HPDE6-E6E7 (cell line): ENCODE measurements around the gene TOLLIP.

Source experiments
- DNase-seq: peaks from one replicate; pipeline ENCODE4 v3.0.0; 2011; ENCODE audit warnings: missing footprints; ENCODE audit errors: extremely low spot score

The TOLLIP gene

DNA sequence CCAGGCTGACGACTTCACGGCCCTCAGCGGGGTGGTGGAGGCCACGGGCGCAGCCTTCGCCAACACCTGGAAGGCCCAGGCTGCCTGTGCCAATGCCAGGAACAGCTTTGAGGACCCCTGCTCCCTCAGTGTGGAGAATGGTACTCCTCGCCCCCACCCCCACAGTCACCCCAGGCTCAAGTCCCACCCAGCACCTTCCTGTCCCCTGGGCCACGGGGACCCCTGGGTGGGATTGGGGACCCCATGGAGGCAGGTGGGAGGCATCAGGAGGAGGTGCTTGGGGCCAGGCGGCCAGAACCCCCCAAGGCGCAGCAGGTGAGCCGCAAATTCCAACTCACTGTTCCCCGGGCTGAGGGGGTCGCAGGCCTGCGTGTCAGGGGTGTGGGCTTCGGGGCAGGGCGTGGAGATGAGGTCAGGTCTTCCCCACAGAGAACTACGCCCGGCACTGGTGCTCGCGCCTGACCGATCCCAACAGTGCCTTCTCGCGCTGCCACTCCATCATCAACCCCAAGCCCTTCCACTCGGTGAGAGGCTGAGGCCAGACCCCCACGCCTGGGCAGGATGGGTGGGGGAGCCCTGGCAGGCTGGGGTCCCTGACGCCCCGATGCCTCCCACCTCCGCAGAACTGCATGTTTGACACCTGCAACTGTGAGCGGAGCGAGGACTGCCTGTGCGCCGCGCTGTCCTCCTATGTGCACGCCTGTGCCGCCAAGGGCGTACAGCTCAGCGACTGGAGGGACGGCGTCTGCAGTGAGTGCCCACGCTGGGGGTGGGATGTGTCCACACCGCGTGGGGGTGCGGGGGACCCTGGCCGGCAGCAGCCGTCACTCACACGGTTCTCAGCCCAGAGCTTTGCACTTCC is 77.2 kb downstream of the TOLLIP start:
- no peak for DNase-seq

- DNase-seq, result no peak
These were observed 77.9 kb downstream of the TOLLIP start for GRCh38 chr11:1231396-1232020.

DNA sequence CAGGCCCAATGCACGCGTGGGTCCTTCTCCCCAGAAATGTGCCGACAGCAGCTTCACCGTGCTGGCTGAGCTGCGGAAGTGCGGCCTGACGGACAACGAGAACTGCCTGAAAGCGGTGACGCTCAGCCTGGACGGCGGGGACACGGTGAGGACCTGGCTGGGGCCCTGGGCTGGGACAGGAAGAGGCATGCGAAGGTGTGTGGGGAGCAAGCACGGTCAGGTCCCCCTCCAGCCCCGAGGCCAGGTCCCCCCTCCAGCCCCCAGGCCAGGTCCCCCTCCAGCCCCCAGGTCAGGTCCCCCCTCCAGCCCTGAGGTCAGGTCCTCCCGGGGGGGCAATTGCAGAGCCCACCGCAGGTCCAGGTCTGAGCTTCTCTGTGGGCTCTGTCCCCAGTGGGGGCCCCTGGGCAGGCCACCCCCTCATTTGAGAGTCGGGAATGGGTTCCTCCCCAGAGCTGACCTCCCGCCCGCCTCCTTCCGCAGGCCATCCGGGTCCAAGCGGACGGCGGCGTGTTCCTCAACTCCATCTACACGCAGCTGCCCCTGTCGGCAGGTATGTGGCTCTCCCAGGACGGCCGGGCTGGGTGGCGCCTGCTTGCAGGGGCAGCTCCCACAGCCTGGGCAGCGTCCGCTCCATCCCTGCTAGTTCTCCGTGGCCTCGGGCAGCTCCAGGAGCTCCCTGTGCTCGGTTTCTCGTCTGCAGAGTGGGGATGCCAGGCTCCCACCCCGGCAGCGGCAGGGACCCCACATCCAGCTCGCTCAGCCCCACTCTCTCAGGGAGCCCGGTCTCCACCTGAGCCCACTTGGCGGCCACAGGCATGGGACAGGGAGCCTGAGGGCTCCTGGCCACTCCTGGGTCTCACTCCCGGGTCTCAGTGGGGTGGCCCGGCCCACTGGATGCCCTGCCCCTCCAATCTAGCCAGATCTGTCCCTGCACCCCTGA is 78.7 kb downstream of the TOLLIP start:
- no peak for DNase-seq

DNA sequence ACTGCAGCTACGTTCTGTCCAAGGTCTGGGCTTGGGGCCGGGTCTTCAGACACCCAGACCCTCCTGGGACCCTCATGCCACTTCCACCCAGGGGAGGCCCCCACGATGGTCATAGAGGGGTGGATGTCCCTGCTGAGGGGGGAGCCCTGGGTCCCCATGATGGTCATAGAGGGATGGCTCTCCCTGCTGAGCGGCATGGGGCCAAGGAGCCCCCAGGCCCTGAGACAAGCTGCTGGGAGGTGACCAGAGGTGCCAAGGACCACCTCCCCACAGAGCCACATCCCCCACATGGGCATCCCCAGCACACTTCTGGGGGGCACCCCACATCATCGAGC is 79.3 kb downstream of the TOLLIP start:
- DNase-seq, result no peak

DNA sequence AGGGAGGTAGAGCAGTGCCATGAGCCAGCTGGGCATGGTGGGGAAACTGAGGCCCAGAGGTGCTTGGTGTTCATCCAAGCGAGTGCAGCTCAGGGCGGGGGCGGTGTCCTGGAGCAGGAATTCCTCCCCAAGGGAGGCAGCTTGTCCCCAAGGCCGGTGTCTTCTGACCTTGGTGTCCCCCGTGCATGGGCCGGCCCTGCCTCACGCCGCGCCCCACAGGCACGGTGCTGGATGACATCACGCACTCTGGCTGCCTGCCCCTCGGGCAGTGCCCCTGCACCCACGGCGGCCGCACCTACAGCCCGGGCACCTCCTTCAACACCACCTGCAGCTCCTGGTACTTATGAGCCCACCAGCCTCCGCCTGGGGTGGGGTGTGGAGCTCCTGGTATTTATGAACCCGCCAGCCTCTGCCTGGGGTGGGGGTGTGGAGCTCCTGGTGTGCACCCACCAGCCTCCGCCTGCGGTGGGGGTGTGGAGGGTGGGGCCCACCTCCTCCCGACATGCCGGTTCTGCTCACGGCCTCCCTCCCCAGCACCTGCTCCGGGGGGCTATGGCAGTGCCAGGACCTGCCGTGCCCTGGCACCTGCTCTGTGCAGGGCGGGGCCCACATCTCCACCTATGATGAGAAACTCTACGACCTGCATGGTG is 79.8 kb downstream of the TOLLIP start:
- no peak for DNase-seq

GRCh38 chr11:1228921-1229451 is 80.4 kb downstream of the TOLLIP start:
- no peak for DNase-seq

DNA sequence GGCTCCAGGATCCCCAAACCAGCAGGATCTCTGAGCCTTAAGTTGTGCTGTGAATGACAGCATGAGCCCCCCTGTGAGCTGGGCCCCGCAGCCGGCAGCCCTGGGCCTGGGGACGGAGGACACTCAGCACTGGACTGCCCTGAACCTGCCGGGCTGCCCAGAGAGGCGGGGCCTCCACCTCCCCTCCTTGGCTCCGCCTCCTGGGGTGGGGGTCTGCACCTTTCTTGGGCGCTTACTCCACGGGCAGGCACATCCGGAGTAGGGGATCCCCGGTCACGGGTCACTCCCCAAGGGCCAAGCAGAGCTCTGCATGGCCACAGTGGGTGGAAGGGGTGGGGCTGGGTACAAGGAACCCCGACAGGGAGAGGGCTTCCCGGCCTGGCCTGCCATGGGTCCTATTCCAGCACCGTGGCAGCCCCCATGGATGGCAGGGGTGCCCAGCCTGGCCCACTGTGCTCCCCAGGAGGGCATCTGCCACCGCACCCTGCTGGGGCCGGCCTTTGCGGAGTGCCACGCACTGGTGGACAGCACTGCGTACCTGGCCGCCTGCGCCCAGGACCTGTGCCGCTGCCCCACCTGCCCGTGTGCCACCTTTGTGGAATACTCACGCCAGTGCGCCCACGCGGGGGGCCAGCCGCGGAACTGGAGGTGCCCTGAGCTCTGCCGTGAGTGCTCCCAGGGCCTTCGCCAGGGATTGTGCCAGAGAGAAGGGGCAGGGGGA is 81.2 kb downstream of the TOLLIP start:
- no peak for DNase-seq

DNA sequence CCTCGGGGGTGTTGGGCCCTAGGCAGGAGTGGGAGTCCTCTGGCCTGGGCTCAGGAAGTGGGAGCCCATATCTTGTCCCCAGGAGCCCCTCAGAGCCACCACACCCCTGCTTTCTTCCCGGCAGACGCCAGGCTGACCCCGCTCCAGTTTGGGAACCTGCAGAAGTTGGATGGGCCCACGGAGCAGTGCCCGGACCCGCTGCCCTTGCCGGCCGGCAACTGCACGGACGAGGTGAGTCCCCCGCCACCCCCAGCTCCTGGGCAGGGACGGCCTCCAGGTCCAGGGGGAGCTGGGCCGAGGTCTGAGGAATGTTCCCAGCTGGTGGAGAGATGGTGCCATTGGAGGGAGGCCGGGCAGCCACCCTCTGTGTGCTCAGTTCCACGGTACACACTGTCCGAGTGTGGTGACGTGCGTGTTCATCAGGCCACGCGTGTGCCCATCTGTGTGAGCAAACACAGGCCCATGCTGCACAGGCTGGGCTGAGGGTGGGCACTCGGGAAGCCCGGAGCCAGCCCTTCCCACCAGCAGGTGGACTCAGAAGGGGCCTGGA is 81.8 kb downstream of the TOLLIP start:
- DNase-seq, result no peak

DNA sequence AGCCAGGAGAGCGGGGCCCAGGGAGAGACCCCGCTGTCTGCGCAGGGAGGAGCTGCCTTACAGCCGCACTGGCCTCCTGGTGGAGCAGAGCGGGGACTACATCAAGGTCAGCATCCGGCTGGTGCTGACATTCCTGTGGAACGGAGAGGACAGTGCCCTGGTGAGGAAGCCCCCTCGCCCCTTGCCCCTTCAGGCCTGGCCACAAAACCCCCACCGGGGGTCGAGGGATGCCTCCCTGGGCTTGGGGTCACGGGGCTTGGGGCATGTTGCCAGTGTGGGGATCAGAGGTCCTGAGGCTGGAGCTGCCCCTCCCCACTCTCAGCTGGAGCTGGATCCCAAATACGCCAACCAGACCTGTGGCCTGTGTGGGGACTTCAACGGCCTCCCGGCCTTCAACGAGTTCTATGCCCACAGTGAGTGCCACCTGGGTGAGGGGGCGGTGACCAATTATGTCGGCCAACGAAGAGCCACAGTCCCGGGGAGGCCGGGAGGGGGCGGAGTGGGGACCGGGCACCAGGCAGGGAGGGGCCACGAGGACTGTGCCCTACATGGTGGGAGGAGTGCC is 82.4 kb downstream of the TOLLIP start:
- DNase-seq, result no peak

DNA sequence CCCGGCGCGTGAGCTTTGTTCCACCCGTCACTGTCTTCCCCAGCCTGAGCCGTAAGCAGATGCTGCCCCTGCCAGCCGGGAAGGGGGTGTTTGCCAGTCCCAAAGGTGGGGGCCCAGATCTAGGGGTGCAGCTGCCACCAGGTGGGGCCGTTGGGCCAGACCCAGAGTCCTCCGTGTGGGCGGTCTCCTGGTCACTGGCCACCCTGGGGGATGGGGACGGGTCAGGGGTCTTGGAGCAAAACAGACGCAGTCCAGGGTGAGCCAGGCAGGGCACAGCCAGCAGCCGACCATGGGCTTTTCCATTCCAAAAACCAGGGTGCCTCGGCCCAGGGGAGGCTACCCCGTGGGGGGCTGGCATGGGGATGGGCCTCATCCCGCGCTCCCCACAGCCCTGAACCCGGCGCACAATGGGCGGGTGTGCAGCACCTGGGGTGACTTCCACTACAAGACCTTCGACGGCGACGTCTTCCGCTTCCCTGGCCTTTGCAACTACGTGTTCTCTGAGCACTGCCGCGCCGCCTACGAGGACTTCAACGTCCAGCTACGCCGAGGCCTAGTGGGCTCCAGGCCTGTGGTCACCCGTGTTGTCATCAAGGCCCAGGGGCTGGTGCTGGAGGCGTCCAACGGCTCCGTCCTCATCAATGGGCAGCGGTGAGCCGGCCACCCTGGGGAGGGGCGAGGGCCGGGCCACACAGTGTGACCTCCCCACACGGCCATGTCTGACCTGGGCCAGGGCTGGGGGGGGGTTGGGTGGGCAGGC is 83.0 kb downstream of the TOLLIP start:
- DNase-seq, result no peak

DNA sequence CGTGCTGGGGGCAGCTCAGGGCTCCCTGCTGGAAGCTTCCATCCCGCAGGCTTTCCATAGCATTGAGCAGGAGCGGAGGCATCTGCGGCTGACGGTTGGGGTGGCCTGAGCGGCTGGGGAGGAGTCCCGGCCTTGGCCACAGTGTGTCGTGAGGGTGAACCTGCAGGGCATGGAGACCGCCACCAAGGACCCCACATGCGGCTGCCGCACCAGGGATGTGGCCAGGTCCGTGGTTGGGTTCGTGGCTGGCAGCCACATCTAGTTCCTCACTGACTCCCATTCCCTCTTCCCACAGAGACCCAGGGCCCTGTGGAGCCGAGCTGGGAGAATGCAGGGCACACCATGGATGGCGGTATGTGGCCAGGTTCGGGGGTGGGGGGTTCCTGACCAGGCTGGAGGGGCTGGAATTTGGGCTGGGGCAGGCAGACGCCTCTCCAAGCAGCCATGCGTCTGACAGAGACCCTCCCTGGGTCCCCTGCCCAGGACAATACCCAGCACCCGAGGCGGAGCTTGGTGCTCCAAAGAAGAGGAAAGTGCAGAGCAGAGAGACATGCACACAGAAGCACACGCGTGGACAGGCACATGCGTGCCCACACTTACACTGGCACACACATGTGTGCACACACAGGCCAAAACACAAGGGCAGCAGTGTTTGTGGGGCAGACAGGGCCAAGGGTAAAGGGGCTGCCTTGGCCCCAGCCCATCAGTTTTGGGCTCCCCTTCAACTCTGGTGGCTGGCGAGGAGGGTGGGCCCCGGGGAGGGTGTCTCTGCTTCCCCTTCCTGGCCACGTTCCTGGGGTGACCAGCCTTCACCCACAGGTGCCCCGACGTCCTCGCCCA is 83.8 kb downstream of the TOLLIP start:
- no peak for DNase-seq

GRCh38 chr11:1224491-1225385 is 84.7 kb downstream of the TOLLIP start:
- DNase-seq, result no peak
